ENCODE measurements around the gene INAVA.

INAVA gene

DNA sequence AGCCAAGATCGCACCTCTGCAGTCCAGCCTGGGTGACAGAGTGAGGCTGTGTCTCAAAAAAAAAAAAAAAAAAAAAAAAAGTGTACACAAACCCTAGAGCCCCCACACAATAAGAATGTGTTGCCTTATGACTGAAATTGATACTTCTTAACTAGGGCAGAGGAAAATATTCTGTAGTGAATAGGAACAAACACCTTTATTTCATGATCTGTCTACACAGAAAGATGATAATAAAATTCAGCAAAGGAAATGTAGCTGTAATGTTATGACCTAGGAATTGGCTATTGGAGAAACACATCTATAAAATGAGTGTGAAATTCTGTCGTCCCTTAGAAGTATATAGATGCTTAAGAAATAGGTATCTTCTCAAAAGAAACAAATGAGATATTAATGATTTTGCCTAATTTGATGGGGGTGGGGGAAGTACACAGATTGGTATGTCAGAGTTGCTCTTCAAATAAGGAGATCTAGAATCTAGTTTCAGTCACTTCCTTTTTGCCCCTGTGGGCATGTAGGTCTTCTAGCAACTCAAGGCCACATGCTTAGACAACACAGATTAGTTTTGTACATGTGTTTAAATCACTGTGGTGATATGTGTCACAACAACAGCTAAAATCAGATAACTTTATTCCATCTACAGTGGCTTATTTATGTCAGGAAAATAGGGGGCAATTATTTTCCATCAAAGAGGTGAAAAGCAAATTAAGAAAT is 32.6 kb upstream of the INAVA start:
- TF ChIP-seq, protein P1, sequence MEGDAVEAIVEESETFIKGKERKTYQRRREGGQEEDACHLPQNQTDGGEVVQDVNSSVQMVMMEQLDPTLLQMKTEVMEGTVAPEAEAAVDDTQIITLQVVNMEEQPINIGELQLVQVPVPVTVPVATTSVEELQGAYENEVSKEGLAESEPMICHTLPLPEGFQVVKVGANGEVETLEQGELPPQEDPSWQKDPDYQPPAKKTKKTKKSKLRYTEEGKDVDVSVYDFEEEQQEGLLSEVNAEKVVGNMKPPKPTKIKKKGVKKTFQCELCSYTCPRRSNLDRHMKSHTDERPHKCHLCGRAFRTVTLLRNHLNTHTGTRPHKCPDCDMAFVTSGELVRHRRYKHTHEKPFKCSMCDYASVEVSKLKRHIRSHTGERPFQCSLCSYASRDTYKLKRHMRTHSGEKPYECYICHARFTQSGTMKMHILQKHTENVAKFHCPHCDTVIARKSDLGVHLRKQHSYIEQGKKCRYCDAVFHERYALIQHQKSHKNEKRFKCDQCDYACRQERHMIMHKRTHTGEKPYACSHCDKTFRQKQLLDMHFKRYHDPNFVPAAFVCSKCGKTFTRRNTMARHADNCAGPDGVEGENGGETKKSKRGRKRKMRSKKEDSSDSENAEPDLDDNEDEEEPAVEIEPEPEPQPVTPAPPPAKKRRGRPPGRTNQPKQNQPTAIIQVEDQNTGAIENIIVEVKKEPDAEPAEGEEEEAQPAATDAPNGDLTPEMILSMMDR (IDR thresholded peaks at IDR 0.05; ENCODE audit: extremely low read depth, missing control alignments): no peak
- no peak for DNase-seq (ENCODE audit: low spot score)

DNA sequence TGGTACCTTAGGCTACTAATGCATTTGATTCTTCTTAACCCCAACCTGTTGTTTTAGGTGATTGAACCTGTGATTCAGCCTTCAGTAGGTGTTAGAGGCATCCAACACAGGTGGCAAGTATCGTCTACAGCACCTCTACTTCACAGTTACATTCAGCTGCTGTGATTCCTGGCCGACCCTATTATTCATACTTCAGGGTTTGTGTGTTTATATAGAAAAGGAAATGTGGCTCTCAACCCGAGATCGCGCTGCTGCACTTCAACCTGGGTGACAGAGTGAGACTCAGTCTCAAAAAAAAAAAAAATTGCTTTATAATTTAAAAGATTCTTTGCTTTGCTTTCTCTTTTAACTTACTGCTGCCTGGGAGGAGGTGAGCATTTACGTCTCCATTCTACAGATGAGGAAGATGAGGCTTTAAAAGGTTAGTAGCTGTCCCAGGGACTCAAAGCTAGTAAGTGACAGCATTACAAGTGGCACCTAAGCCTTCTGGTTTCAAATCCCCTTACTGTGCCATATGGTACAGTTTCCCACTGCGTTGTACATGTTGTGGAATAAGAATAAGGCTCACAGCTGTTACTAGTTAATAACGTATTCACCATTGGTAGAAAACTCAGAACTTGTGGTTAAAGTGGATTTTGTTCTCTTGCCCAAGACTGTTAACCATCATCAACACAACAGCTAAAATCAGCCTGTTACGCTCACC is 31.8 kb upstream of the INAVA start:
- no peak for DNase-seq (ENCODE audit: low spot score)
- TF ChIP-seq, protein P1 (IDR thresholded peaks at IDR 0.05; ENCODE audit: extremely low read depth, missing control alignments): no peak

DNA sequence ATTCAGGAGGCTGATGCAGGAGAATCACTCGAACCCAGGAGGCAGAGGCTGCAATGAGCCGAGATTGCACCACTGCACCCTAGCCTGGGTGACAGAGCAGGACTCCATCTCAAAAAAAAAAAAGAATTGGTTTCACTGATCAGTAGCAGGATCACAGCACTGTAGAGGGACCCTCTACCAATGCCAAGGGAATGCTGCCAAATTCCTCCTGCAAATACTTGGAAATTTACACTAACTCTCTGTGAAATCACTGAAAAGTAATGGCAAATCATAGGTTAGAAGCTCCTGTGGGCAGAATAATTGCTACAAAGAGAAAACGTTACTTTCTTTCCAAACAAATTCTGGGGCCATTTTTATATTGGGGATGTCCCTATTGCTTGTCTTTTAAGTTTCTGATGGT is 28.6 kb upstream of the INAVA start:
- TF ChIP-seq, protein P1 (IDR thresholded peaks at IDR 0.05; ENCODE audit: extremely low read depth, missing control alignments): no peak
- DNase-seq (ENCODE audit: low spot score): no peak

DNA sequence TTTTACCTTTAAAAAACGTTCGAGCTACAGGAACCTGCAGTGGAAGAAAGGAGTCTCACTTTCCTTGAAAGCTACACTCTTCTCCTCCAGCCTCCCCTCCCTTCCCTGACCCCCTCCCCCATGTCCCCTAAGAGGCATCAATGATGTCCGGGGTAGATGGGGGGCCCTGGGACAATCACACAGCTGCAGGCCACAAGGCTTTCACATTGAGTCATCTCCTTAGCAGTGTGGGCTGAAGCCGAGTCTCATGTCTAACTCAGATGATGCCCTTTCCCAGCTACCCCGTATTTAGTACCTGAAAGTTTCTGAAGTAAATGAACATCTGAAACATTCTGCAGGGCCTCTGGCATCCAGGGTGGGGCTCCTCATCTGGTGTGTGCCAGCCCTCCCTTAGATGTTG is 28.2 kb upstream of the INAVA start:
- DNase-seq (ENCODE audit: low spot score): peak; percentile 84
- TF ChIP-seq, protein P1 (IDR thresholded peaks at IDR 0.05; ENCODE audit: extremely low read depth, missing control alignments): no peak

DNA sequence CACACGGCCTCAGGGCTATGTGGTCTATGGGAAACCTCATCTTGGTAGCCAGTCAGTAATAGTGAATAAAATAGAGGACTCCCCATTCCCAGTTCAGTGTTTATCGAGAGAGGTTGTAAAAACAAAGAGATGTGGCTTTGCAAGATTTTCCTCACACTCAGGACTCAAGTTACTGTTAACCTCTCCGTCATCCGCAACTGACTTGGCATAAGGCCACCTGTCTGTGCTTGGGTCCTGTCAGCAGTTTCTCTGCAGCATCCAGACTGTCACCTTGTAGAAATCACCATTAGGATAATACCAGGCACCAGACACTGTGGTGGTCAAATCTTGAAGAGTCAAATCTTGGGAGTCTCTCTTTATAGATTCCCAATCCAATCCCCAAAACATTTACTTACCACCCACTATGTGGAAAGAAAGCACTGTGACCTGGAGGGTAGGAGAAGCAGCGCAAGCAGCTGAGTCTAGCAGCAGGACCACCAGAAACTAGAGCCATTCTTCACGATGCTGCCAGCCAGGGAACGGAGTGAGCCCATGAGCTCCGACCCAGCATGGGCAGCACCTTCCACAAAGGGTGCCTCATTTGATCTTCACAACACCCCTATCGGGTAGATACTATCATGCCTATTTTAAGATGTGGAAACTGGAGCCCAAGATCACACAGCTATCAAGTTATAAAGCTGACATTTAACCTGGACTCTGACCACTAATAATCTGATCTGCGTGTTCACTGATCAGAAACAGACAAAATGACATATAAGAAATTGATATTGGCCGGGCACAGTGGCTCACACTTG is 27.5 kb upstream of the INAVA start:
- TF ChIP-seq, protein P1 (IDR thresholded peaks at IDR 0.05; ENCODE audit: extremely low read depth, missing control alignments): no peak
- peak; percentile 38 for DNase-seq (ENCODE audit: low spot score)

DNA sequence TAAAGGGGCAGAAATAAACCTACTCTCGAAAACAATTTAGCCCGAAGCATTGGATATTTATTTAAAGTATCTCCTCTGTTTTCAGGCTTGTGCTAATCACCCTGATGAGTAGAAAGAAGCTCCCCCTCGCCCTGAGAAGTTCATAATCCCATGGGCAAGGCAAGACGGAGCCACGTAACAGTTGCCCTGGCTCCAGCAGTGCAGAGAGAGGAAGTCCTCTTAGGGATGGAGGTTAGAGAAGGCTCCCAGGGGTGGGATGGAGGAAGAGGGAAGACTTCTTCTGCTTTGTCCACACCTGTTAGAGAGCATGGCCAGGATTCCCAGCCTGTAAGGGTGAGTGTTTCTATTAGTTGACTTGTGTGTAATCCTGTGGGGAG is 25.3 kb upstream of the INAVA start:
- DNase-seq (ENCODE audit: low spot score): no peak
- TF ChIP-seq, protein P1 (IDR thresholded peaks at IDR 0.05; ENCODE audit: extremely low read depth, missing control alignments): no peak
